Right cardiac atrium (tissue), 5 donors: ENCODE data around the gene STYXL2. TPM values are rescaled to one million over a fixed set of nuclear protein-coding genes. Genes with fewer than 3 reads are reported as not detected.

ENCODE experiments used
- ATAC-seq, 2 donors: fragments of 200-7000 bp; cut with Tn5 transposase; one replicate each; pipeline versions ENCODE4 v1.8.0 to v1.9.1; 2020; ENCODE audit warnings: moderate library complexity in 2 of 2, mild to moderate bottlenecking in 1 of 2
- DNase-seq, 3 donors: peaks; one replicate each; pipeline ENCODE4 v3.0.0-alpha.2; 2020
- H3K27ac ChIP-seq: one replicate; pipeline ENCODE4 v1.5.1; 2013; ENCODE audit warnings: mild to moderate bottlenecking, low read length, control low read depth, moderate library complexity
- H3K27me3 ChIP-seq: one replicate; pipeline ENCODE4 v1.6.1; 2013; ENCODE audit not compliant: control insufficient read depth, insufficient read depth
- H3K4me1 ChIP-seq: one replicate; pipeline ENCODE4 v1.6.1; 2013; ENCODE audit warnings: low read length; ENCODE audit not compliant: control insufficient read depth, insufficient read depth
- H3K4me3 ChIP-seq: one replicate; pipeline ENCODE4 v1.5.1; 2013; ENCODE audit warnings: low read length, control low read depth
- H3K9me3 ChIP-seq: one replicate; pipeline ENCODE4 v1.6.1; 2013; ENCODE audit warnings: low read length; ENCODE audit not compliant: control insufficient read depth
- WGBS: extraction: QIAGEN DNeasy Blood & Tissue Kit; methylation state at CpG from one replicate; pipeline ENCODE4 v1.1.7; 2013; 5-methylcytosine and 5-hydroxymethylcytosine counted together
- intact Hi-C, 4 donors: fragments of 100-400 bp; cut with DNase I; formaldehyde crosslinking; loops; one replicate each; pipeline versions ENCODE4 v1.11.0 to v1.14.0; 2022 to 2023
- polyA plus RNA-seq: library from polyadenylated mRNA; stranded (reverse); fragments of 200-250 nt; gene quantifications from one replicate; pipeline ENCODE4 v1.2.3, GENCODE V29; 2013
- total RNA-seq, 4 donors: library from RNA; stranded (reverse); fragmentation: NEBNext Ultra II Directional; extraction: Animal tissue kit (Norgen Biotek cat#: 25700); gene quantifications; one replicate each; pipeline ENCODE4 v1.2.1, GENCODE V29; 2021
- donor health status: healthy with polysubstance abuse.
- donor health status: DM: no; HTN: yes; CAD: no.
- donor health status: DM: no; HTN: no; CAD: no.
- donor health status: DM: no; HTN: yes; CAD: no; lungs with severe emphysema.
- donor health status: DM: yes; HTN: yes; CAD: no.

The STYXL2 gene
- total and polyA plus RNA-seq, 5 donors, result 69.5 to 144 (median 107) TPM

GRCh38 chr1:167136191-167136614 is 42.3 kb downstream of the STYXL2 start:
- peak overlapping the region; percentile 45 for H3K27ac ChIP-seq

DNA sequence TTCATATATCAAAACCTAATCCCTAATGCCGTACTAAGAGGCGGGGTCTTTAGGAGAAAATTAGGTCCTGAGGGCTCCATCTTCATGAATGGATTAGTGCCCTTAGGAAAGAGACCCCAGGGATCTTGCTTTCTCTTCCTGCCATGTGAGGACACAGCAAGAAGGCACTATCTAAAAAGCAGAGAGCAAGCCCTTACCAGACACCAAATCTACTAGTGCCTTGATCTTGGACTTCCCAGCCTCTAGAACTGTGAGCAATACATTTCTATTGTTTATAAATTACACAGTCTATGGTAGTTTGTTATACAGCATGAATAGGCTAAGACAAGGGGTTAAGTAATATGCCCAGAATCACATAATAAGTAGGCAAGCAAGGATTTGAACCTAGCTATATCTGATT is 42.9 kb downstream of the STYXL2 start:
- H3K4me3 ChIP-seq, result no peak overlapping the region
- ATAC-seq (no peak), DNase-seq (no peak)
- H3K4me1 ChIP-seq, result no peaks in the 10 kb centered on the region
- H3K27me3 ChIP-seq, result no peaks in the 10 kb centered on the region
- H3K27ac ChIP-seq, result no peak overlapping the region
- intact Hi-C loops, result no loop called here
- no peaks in the 10 kb centered on the region for H3K9me3 ChIP-seq
- 43% methylated on average over 2 of the region's 2 CpGs for WGBS

More at GRCh38 chr1:167136191-167136614, 42.3 kb downstream of the STYXL2 start:
- no peak overlapping the region for H3K4me3 ChIP-seq
- DNase-seq, result no peak
- no peaks in the 10 kb centered on the region for H3K9me3 ChIP-seq
- WGBS, result 28% methylated on average over 2 of the region's 2 CpGs
- ATAC-seq, result peak; percentile 66 to 79
- intact Hi-C loops, result no loop called here
- no peaks in the 10 kb centered on the region for H3K27me3 ChIP-seq
- H3K4me1 ChIP-seq, result no peaks in the 10 kb centered on the region

- no peak overlapping the region for H3K4me3 ChIP-seq
- ATAC-seq (no peak), DNase-seq (no peak)
- H3K4me1 ChIP-seq, result no peaks in the 10 kb centered on the region
- H3K9me3 ChIP-seq, result no peaks in the 10 kb centered on the region
- H3K27ac ChIP-seq, result no peak overlapping the region
- H3K27me3 ChIP-seq, result no peaks in the 10 kb centered on the region
- intact Hi-C loops, result no loop called here
- WGBS, result 25% methylated on average over 6 of the region's 6 CpGs
These were observed 43.5 kb downstream of the STYXL2 start for GRCh38 chr1:167137332-167137781.

- H3K27me3 ChIP-seq, result no peaks in the 10 kb centered on the region
- DNase-seq, result no peak
These were observed 44.1 kb downstream of the STYXL2 start for GRCh38 chr1:167137793-167138510.

GRCh38 chr1:167138703-167139102 is 44.8 kb downstream of the STYXL2 start:
- Histone ChIP-seq H3K4me1 (no peaks in the 10 kb centered on the region), H3K9me3 (no peaks in the 10 kb centered on the region), H3K27ac (no peak overlapping the region), H3K27me3 (no peaks in the 10 kb centered on the region), H3K4me3 (no peak overlapping the region)
- 92% methylated on average over 1 of the region's 1 CpG for WGBS
- DNase-seq, result no peak
- no peak for ATAC-seq
- intact Hi-C loops, result no loop called here

More at GRCh38 chr1:167137793-167138510, 44.1 kb downstream of the STYXL2 start:
- Histone ChIP-seq H3K9me3 (no peaks in the 10 kb centered on the region), H3K27ac (no peak overlapping the region), H3K4me3 (no peak overlapping the region), H3K4me1 (no peaks in the 10 kb centered on the region)
- no peak for ATAC-seq
- WGBS, result 78% methylated on average over 3 of the region's 3 CpGs
- intact Hi-C loops, result no loop called here

- H3K4me3 ChIP-seq, result no peak overlapping the region
- H3K27ac ChIP-seq, result no peak overlapping the region
- DNase-seq (no peak), ATAC-seq (no peak)
- H3K9me3 ChIP-seq, result no peaks in the 10 kb centered on the region
- no peaks in the 10 kb centered on the region for H3K4me1 ChIP-seq
- WGBS, result 93% methylated on average over 3 of the region's 3 CpGs
- no peaks in the 10 kb centered on the region for H3K27me3 ChIP-seq
- intact Hi-C loops, result no loop called here
These were observed 48.1 kb downstream of the STYXL2 start for GRCh38 chr1:167141963-167142362.

Other genes with a start within 250 kb of the STYXL2 start
- 10 to 100 TPM in 3 of 4 donors, 1 to 10 TPM in 1; 9.9 to 10.7 (median 10.4) TPM for gene TADA1, start 217.8 kb upstream of the STYXL2 start, total RNA-seq
- 8.1 TPM for gene TADA1, start 217.8 kb upstream of the STYXL2 start, polyA plus RNA-seq
- 10 to 100 TPM in 1 of 4 donors, 1 to 10 TPM in 3; 3.3 to 13.7 (median 4.4) TPM for gene ILDR2, start 118.5 kb upstream of the STYXL2 start, total RNA-seq
- 0.95 TPM for gene ILDR2, start 118.5 kb upstream of the STYXL2 start, polyA plus RNA-seq
- 1 to 10 TPM; 3.2 to 7.5 (median 5.2) TPM for gene MAEL, start 104.8 kb upstream of the STYXL2 start, total RNA-seq
- 3.9 TPM for gene MAEL, start 104.8 kb upstream of the STYXL2 start, polyA plus RNA-seq
- gene GPA33, start 3.7 kb upstream of the STYXL2 start, total RNA-seq, result under 1 TPM in 3 of 4 donors, not detected in 1; 0.11 to 0.31 (median 0.14) TPM
- 0.36 TPM for gene GPA33, start 3.7 kb upstream of the STYXL2 start, polyA plus RNA-seq
- 10 to 100 TPM in 2 of 4 donors, 1 to 10 TPM in 2; 8.9 to 12.5 (median 9.8) TPM for gene POU2F1, start 126.8 kb downstream of the STYXL2 start, total RNA-seq
- gene POU2F1, start 126.8 kb downstream of the STYXL2 start, polyA plus RNA-seq, result 3.2 TPM